NCI-H1436 (cell line): ENCODE results near the gene GPR160.

ENCODE experiments used
- DNase-seq: peaks from one replicate; lab custom pipeline; 2025; lab: John Stamatoyannopoulos, UW

GPR160 gene

DNA sequence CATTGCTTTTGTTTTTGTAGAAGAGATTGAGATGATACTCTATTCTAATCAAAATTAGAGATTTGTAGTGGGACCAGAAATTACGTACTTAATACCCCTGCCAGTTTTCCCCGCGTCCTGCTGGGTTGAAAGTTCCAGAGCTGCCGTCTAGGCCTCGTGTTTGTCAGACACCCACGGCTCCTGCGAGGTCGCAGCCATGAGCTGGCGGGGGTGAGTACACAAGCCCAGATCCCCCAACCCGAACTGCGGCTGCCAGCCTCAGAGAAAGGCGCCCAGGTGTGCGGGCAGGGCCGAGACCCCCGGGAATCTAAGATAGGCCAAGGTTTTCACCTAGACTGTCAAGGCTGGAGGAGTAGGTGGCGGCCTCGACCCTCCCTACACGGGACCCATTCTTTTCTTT is 26.3 kb downstream of the GPR160 start:
- DNase-seq: no peak

- DNase-seq: no peak
Measured at GRCh38 chr3:170075441-170076091, 37.8 kb downstream of the GPR160 start.

- DNase-seq: no peak
Measured at GRCh38 chr3:170076715-170077238, 39.0 kb downstream of the GPR160 start.

GRCh38 chr3:170077361-170077760 is 39.6 kb downstream of the GPR160 start:
- no peak for DNase-seq

- no peak for DNase-seq
Measured at GRCh38 chr3:170078620-170079281, 41.0 kb downstream of the GPR160 start.

DNA sequence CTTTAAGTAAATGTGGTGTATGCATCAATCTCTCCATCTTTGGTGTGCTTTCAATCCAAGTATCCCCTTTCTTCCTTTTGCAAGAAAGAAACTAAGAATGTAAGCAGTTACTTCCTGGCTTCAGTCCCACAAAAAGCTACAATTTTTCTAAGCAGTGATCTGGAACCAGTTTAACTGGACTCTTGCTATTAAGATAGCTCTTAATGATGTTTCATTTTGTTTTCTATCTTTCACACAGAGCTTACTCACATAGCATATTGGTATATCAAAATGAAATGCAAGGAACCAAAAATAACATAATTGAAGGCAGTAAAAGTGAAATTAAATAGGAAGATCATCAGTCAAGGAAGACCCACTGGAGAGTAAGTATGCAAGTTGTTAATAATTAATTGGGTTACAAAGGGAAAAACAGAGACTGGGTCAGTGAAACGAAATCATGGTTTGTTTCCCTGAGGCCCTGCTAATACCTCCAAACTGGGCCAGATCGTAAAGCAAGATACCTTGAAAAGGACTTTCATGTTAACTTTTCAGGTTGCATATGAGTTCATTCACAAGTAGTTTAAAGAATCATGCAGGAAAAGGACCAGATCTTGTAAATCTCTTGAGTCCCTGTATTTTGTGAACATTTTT is 41.9 kb downstream of the GPR160 start:
- DNase-seq: no peak

GRCh38 chr3:170080605-170081004 is 42.8 kb downstream of the GPR160 start:
- DNase-seq: no peak

- DNase-seq: no peak
Measured at GRCh38 chr3:170081079-170081741, 43.4 kb downstream of the GPR160 start.

DNA sequence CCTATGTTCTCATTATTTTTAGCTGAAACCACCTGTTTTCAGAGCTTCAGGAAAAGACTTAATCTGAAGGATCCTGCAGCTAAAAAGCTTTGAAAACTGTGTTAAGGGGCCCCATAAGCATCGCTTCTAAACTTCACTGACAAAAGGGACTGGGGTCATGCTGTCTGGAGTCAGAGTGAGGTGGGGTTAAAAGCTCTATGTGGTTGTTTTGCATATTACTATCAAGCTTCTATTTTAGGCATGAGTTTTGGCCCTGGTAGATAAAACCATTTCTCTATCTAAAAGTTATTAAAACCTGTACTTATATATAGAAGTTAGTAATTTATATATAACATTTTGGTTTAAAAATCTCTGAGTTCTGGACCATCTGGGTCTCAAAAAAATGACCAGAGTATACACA is 45.5 kb downstream of the GPR160 start:
- DNase-seq: no peak

DNA sequence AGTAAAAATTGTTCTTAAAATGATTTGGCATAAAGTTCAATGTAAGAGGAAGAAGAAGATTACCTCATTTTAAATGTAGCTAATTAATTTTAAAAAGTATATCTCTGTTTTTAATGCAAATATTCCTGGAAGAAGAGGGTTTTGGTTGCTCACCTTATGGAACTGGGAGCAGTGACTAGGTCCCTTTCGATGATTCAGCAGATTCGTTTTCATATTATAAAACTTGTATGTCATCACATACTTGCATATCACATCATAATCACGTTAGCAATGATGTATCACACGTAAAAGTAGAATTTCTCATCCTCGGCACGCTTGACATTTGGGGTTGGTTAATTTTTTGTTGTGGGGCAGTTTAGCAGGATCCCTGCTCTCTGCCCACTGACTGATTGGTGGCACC is 47.6 kb downstream of the GPR160 start:
- no peak for DNase-seq

DNA sequence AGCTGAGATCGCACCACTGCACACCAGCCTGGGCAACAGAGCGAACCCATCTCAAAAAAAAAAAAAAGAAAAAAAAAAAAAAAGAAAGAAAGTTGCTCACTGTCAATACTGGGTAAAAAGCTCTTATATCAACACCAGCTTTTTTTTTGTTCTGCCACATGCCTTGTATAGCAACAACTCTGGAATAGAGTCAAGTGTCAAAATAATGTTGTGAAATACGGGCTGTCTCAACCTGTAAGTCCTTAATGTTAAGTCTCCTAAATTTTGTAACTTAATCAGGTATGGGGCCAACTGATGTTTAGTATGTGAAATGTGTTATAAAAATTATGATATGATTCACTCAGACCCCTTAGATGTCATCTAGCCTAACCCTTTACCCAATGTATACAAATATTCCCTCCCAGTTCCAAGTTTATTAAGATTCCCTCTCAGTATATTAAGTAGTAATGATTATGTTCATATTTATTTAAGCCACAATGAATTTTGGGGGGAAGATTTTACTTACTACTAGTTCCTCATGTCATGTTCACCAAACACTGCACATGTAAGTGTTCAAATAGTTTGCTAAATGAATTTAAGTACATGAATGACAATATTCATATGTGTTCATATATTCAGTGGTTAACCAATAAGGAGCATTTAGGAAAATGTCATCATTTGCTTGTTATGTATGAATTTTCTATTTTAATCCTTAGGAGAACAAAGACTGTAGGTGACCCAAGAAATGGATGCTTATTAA is 52.2 kb downstream of the GPR160 start:
- DNase-seq: no peak

- no peak for DNase-seq
Measured at GRCh38 chr3:170090601-170090981, 52.8 kb downstream of the GPR160 start.

DNA sequence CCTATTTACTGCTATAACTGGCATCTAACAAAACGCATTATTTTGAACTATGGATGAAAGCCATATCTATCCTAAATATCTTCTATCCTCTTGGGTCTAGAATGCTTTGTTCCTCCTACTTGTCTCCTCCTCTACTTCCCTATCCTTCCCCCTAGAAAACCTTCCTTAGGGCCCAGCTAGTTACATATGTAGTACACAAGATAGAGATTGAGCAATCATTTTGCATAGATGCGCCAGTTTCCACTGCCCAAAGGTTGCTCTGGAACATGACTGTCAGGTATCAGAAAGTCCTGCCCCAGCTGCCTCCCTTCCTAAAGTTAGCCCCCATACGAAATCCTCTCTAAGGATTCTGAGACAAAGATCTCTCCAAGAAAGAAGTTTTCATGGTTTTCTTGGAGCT is 55.1 kb downstream of the GPR160 start:
- DNase-seq: no peak

DNA sequence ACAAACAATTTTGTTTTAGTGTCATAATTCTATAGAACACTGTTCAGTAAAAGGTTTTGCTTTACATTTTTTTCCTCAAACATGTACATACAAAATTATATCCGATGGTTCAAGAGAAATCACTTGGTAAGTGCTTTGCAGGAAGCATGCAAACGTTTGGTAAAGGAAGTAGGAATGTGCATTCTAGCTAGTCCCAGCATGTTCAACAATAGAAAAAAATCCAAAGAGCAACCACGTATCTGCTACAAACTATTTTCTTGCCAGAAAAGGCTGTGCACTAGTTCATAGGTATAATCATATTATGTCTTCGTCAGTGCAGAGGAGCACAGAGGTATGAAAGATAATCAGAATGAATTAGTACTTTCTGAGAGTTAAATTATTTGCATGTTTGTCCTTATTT is 58.0 kb downstream of the GPR160 start:
- DNase-seq: no peak

GRCh38 chr3:170096342-170096741 is 58.5 kb downstream of the GPR160 start:
- no peak for DNase-seq

DNA sequence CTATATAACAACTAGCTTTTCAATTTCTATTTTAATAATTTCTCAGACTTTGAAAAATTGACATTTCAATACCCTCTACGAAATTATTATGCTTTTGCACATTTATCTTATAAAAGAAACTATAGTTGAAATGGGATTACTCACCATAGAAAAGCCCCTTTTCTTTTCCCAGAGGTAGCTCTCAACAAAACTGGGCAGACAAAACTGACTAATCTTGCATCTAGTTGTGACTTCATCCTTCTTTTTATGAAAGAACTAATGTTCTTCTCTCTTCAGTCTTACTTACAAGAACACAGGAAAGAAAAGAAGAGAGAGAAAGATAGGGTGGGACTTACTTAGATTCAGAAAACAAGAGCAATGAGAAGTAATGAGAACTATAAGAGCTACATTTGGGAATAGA is 61.0 kb downstream of the GPR160 start:
- no peak for DNase-seq

GRCh38 chr3:170100944-170101343 is 63.1 kb downstream of the GPR160 start:
- DNase-seq: no peak

- no peak for DNase-seq
Measured at GRCh38 chr3:170102431-170102830, 64.6 kb downstream of the GPR160 start.

- no peak for DNase-seq
Measured at GRCh38 chr3:170107941-170108340, 70.1 kb downstream of the GPR160 start.

DNA sequence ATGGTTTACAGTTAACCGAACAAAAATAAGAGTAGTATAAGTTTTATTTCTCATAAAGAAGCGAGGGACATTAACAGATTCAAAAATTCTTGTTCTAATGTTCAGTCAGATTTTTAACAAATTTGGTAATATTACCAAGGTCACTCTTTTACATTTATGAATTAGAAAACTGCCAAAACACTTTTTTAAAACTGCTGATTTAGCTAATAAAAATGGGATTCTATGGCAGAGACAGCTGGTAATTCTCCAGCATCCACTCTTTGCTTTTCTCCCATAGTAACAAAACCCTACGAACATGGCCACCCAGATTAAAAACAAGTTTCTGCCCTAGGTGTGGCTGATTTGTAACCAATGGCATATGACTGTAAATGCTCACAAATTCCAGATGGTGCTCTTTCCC is 71.2 kb downstream of the GPR160 start:
- no peak for DNase-seq

GRCh38 chr3:170109579-170110293 is 71.9 kb downstream of the GPR160 start:
- DNase-seq: no peak
